Muscle of leg (tissue), 11 donors: ENCODE measurements around the gene KCNN3. TPM values are rescaled to one million over a fixed set of nuclear protein-coding genes. Genes with fewer than 3 reads are reported as not detected.
A peak's percentile ranks its signal among the peaks of the same experiment; 100 is the strongest.
"Not testable (repeated sequence)": the region's sequence is repeated elsewhere in the genome, so short reads cannot be mapped to it uniquely, and the experiment has no call there.

Source experiments
- DNase-seq: peaks from one replicate; pipeline ENCODE4 v3.0.0; 2013
- H3K27ac ChIP-seq: one replicate; pipeline ENCODE4 v1.5.1; 2013; ENCODE audit warnings: mild to moderate bottlenecking, low read length, control low read depth
- H3K27me3 ChIP-seq: one replicate; pipeline ENCODE4 v1.6.1; 2013; ENCODE audit warnings: low read length; ENCODE audit not compliant: control insufficient read depth, insufficient read depth
- H3K36me3 ChIP-seq: one replicate; pipeline ENCODE4 v1.6.1; 2013; ENCODE audit warnings: low read length; ENCODE audit not compliant: control insufficient read depth, insufficient read depth
- H3K4me1 ChIP-seq: one replicate; pipeline ENCODE4 v1.6.1; 2013; ENCODE audit warnings: low read length; ENCODE audit not compliant: control insufficient read depth, insufficient read depth
- H3K4me3 ChIP-seq: one replicate; pipeline ENCODE4 v1.5.1; 2013; ENCODE audit warnings: low read length, control low read depth
- H3K9me3 ChIP-seq: replicated peaks from 2 replicates; pipeline ENCODE4 v1.6.1; 2013; ENCODE audit warnings: low read depth, low read length; ENCODE audit not compliant: control insufficient read depth
- WGBS: methylation state at CpG from one replicate; pipeline ENCODE4 v1.1.5; 2013; ENCODE audit warnings: missing lambda C conversion rate; ENCODE audit not compliant: insufficient coverage; 5-methylcytosine and 5-hydroxymethylcytosine counted together
- polyA plus RNA-seq, 8 donors: library from polyadenylated mRNA; unstranded; fragments of 120-200 nt; gene quantifications; one replicate each; pipeline versions ENCODE4 v1.2.1 to v1.2.3, GENCODE V29; 2013; ENCODE audit warnings: inconsistent platforms in 1 of 8, low replicate concordance in 1 of 8; ENCODE audit not compliant: insufficient read length in 8 of 8, insufficient read depth in 1 of 8
- total RNA-seq: library from RNA; stranded (reverse); fragments of 120-200 nt; gene quantifications from one replicate; pipeline ENCODE4 v1.2.4, GENCODE V29; 2013

KCNN3 gene
- total and polyA plus RNA-seq, 9 donors, result 5.1 to 9.6 (median 7.5) TPM

GRCh38 chr1:154670310-154671270, 199.5 kb downstream of the KCNN3 start:
- not testable (repeated sequence) for H3K36me3 ChIP-seq, DNase-seq, H3K9me3 ChIP-seq, H3K27ac ChIP-seq, H3K27me3 ChIP-seq, H3K4me3 ChIP-seq, H3K4me1 ChIP-seq
- WGBS, result 80% methylated on average over 23 of the region's 41 CpGs

- no peaks in the 10 kb centered on the region for H3K9me3 ChIP-seq
- no peaks in the 10 kb centered on the region for H3K27me3 ChIP-seq
- H3K36me3 ChIP-seq, result no peaks in the 10 kb centered on the region
- peak; percentile 75 for DNase-seq
- WGBS, result 46% methylated on average over 8 of the region's 9 CpGs
- no peak overlapping the region for H3K27ac ChIP-seq
- H3K4me1 ChIP-seq, result no peaks in the 10 kb centered on the region
- no peak overlapping the region for H3K4me3 ChIP-seq
These were observed 200.4 kb downstream of the KCNN3 start for GRCh38 chr1:154669464-154670282.

GRCh38 chr1:154666051-154666790, 203.9 kb downstream of the KCNN3 start:
- Histone ChIP-seq H3K4me3 (no peak overlapping the region), H3K36me3 (no peaks in the 10 kb centered on the region), H3K27ac (no peak overlapping the region), H3K4me1 (peaks cover 6% of the 10 kb centered on the region), H3K27me3 (no peaks in the 10 kb centered on the region), H3K9me3 (no peaks in the 10 kb centered on the region)
- 64% methylated on average over 5 of the region's 7 CpGs for WGBS
- no peak for DNase-seq

- Histone ChIP-seq H3K27ac (no peak overlapping the region), H3K9me3 (no peaks in the 10 kb centered on the region), H3K27me3 (no peaks in the 10 kb centered on the region), H3K4me3 (no peak overlapping the region), H3K36me3 (no peaks in the 10 kb centered on the region), H3K4me1 (peaks cover 6% of the 10 kb centered on the region)
- WGBS, result 52% methylated on average over 2 of the region's 3 CpGs
- no peak for DNase-seq
These were observed 205.6 kb downstream of the KCNN3 start for GRCh38 chr1:154664331-154665002.

GRCh38 chr1:154663471-154664060, 206.5 kb downstream of the KCNN3 start:
- 17% methylated on average over 1 of the region's 2 CpGs for WGBS
- no peak overlapping the region for H3K4me3 ChIP-seq
- H3K27me3 ChIP-seq, result no peaks in the 10 kb centered on the region
- peak; percentile 34 for DNase-seq
- H3K9me3 ChIP-seq, result no peaks in the 10 kb centered on the region
- no peak overlapping the region for H3K27ac ChIP-seq
- peaks cover 6% of the 10 kb centered on the region for H3K4me1 ChIP-seq
- H3K36me3 ChIP-seq, result no peaks in the 10 kb centered on the region

GRCh38 chr1:154661110-154661509, 209.0 kb downstream of the KCNN3 start:
- Histone ChIP-seq H3K9me3 (no peaks in the 10 kb centered on the region), H3K27me3 (no peaks in the 10 kb centered on the region)
- WGBS, result 67% methylated on average over 2 of the region's 2 CpGs

GRCh38 chr1:154659823-154660592, 210.1 kb downstream of the KCNN3 start:
- WGBS, result no CpG with 5 or more reads among the region's 3 CpGs
- Histone ChIP-seq H3K27ac (no peak overlapping the region), H3K27me3 (no peaks in the 10 kb centered on the region), H3K4me3 (no peak overlapping the region), H3K36me3 (no peaks in the 10 kb centered on the region), H3K4me1 (peaks cover 6% of the 10 kb centered on the region), H3K9me3 (no peaks in the 10 kb centered on the region)
- no peak for DNase-seq

More at GRCh38 chr1:154661110-154661509, 209.0 kb downstream of the KCNN3 start:
- Histone ChIP-seq H3K27ac (no peak overlapping the region), H3K4me1 (peaks cover 6% of the 10 kb centered on the region), H3K36me3 (no peaks in the 10 kb centered on the region), H3K4me3 (no peak overlapping the region)
- no peak for DNase-seq

GRCh38 chr1:154657556-154657955, 212.5 kb downstream of the KCNN3 start:
- WGBS, result no CpG with 5 or more reads among the region's 2 CpGs
- peak; percentile 38 for DNase-seq
- Histone ChIP-seq H3K36me3 (no peaks in the 10 kb centered on the region), H3K4me3 (no peak overlapping the region), H3K4me1 (no peaks in the 10 kb centered on the region), H3K9me3 (no peaks in the 10 kb centered on the region), H3K27ac (no peak overlapping the region), H3K27me3 (no peaks in the 10 kb centered on the region)

- Histone ChIP-seq H3K36me3 (no peaks in the 10 kb centered on the region), H3K27me3 (no peaks in the 10 kb centered on the region), H3K4me1 (no peaks in the 10 kb centered on the region), H3K27ac (no peak overlapping the region), H3K9me3 (no peaks in the 10 kb centered on the region), H3K4me3 (no peak overlapping the region)
- DNase-seq, result no peak
These were observed 217.2 kb downstream of the KCNN3 start for GRCh38 chr1:154652893-154653292.
